ENCODE measurements around the gene GLT8D1.
"Not testable (repeated sequence)": the region's sequence is repeated elsewhere in the genome, so short reads cannot be mapped to it uniquely, and the experiment has no call there.

The GLT8D1 gene

DNA sequence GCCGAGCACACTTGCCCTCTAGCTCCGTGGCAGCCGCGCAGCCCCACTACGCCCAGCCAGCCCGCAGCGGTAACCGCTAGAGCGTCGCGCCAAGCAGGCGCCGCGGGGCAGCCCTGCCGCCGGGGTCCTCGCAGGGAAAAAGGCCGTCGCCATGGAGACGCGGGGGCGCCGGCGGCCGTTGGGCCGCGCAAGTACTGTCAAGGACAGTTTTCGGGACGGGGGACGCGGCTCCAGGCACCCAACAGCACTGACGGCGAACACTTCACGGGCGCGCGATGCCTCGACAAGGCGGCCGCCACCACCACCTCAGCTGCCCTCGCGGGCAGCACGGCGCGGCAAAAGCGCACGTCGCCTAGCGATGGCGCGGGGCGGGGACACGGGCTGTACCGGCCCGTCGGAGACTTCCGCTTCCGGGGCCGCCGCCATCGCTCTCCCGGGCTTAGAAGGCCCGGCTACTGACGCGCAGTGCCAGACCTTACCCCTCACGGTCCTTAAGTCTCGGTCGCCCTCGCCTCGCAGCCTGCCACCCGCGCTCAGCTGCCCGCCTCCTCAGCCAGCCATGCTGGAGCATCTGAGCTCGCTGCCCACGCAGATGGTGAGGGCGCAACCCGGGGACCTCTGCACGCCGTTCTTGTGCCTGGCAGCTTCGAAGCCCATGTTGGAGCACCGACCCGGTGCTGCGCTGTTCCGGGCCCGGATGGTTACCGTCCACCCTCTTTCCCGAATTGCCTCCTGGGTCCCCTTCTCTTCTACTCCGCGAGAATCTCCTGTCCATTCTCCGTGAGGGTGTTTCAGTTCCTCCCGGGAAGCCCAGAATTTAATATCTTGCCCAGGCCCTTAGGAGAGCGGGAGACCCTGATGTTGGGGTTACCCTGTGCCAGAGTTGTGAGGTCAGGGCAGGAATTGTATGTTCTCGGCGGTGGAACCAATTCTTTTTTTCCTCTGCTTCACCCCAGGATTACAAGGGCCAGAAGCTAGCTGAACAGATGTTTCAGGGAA is at the start of gene GLT8D1, which contains the start of gene SPCS1:
TSS of gene GLT8D1 (minus strand) at position 104 of the 999 bp plus-strand sequence. CDS start 5,331 bp downstream, outside the sequence.
TSS of gene SPCS1 (plus strand) at position 419 of the 999 bp plus-strand sequence. CDS start at position 560, 141 bp downstream.
- DNase-seq (ENCODE audit: low read depth in 1 of 2, low spot score in 1 of 2), result peak; percentile 74 to 78

DNA sequence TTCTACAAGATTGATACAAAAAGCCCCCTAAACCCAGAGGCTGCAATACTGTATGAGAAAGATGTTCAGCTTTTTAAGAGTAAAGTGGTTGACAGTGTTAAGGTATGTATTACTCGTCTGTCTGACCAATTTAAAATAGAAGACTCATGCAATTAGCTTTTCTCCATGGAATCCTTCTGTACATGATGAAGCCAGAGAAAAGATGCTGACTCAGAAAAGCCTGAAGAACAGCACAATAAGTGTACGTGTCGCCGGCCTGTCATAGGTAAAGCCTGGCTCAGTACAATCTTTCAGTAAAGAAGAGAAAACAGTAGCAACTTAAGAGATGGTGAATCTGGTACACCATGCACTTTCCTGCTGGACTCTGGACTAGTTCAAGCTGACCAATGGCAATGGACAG is 48.8 kb upstream of the GLT8D1 start:
- no peak for DNase-seq (ENCODE audit: low read depth in 1 of 2, low spot score in 1 of 2)

GRCh38 chr3:52752045-52752660 is 46.6 kb upstream of the GLT8D1 start:
- no peak for DNase-seq (ENCODE audit: low read depth in 1 of 2, low spot score in 1 of 2)

GRCh38 chr3:52743721-52744120 is 38.1 kb upstream of the GLT8D1 start:
- DNase-seq (ENCODE audit: low read depth in 1 of 2, low spot score in 1 of 2), result no peak

DNA sequence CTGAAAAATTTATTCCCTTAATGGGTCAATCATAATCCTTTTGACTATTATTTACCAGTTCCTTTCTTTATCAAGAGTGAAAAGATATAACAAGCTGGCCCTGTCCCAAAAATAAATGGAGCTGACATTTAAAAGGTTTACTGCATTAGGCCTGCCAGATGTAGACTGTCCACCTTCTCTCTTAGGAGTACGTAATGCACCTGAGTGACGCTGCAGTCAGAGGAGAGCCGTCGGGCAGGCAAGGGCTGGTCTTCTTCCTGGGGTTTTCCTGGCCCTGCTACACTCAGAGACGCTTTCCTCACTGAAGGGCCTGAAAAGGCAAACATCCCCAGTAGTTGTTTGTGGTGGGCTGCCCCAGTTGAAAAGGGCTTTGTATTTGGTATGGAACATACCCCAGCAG is 37.6 kb upstream of the GLT8D1 start:
- DNase-seq (ENCODE audit: low read depth in 1 of 2, low spot score in 1 of 2), result no peak

GRCh38 chr3:52742418-52743041 is 36.9 kb upstream of the GLT8D1 start:
- no peak for DNase-seq (ENCODE audit: low read depth in 1 of 2, low spot score in 1 of 2)

GRCh38 chr3:52739730-52740129 is 34.1 kb upstream of the GLT8D1 start:
- DNase-seq (ENCODE audit: low read depth in 1 of 2, low spot score in 1 of 2), result no peak

- no peak for DNase-seq (ENCODE audit: low read depth in 1 of 2, low spot score in 1 of 2)
These were observed 27.8 kb upstream of the GLT8D1 start for GRCh38 chr3:52733256-52733891.

DNA sequence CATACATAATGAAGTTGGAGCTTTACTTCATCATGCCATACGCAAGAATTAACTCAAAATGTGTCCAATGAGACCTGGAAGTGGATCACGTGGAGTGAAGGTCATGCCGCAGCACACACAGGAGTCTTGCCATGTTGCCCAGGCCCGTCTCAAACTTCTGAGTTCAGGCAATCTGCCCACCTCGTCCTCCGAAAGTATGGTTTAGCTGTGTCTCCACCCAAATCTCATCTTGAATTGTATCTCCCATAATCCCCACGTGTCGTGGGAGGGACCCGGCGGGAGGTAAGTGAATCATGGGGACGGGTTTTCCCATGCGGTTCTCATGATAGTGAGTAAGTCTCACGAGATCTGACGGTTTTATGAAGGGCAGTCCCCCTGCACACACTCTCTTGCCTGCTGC is 26.0 kb upstream of the GLT8D1 start:
- DNase-seq (ENCODE audit: low read depth in 1 of 2, low spot score in 1 of 2), result no peak

DNA sequence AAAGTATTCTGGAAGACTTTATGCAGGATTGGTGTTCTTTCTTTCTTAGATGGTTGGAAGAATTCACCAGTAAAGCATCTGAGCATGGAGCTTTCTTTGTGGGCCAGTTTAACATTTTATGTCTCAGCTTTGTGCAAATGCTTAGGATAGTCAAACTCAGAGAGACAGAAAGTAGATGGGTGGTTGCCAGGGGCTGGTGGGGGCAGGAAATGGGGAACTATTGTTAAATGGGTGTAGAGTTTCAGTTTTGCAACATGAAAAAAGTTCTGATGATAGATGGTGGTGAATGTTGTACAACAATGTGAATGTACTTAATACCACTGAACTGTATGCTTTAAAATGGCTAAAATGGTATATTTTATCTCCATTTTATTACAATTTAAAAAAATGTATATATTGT is 25.1 kb upstream of the GLT8D1 start:
- DNase-seq (ENCODE audit: low read depth in 1 of 2, low spot score in 1 of 2), result no peak

- not testable (repeated sequence) for DNase-seq (ENCODE audit: low read depth in 1 of 2, low spot score in 1 of 2)
These were observed 23.2 kb upstream of the GLT8D1 start for GRCh38 chr3:52728753-52729152.

DNA sequence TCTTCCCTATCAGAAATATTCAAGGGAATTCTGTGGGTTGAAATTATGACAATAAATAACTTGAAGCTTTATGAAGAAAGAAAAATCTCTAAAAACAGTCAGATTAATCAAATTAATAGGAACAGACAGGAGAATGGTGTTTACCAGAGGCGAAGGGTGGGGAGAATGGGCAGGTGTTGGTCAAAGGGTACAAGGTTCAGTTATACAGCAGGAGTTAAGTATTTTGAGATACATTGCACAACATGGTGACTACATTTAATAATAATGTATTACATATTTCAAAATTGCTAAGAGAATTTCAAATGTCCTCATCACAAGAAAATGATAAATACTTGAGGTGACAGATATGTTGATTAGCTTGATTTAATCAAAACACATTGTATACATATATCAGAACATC is 18.9 kb upstream of the GLT8D1 start:
- DNase-seq (ENCODE audit: low read depth in 1 of 2, low spot score in 1 of 2), result no peak

- no peak for DNase-seq (ENCODE audit: low read depth in 1 of 2, low spot score in 1 of 2)
These were observed 18.3 kb upstream of the GLT8D1 start for GRCh38 chr3:52723935-52724334.

GRCh38 chr3:52722491-52722890 is 16.9 kb upstream of the GLT8D1 start:
- DNase-seq (ENCODE audit: low read depth in 1 of 2, low spot score in 1 of 2), result no peak

- no peak for DNase-seq (ENCODE audit: low read depth in 1 of 2, low spot score in 1 of 2)
These were observed 16.1 kb upstream of the GLT8D1 start for GRCh38 chr3:52721730-52722008.

- DNase-seq (ENCODE audit: low read depth in 1 of 2, low spot score in 1 of 2), result no peak
These were observed 15.6 kb upstream of the GLT8D1 start for GRCh38 chr3:52721002-52721729.

DNA sequence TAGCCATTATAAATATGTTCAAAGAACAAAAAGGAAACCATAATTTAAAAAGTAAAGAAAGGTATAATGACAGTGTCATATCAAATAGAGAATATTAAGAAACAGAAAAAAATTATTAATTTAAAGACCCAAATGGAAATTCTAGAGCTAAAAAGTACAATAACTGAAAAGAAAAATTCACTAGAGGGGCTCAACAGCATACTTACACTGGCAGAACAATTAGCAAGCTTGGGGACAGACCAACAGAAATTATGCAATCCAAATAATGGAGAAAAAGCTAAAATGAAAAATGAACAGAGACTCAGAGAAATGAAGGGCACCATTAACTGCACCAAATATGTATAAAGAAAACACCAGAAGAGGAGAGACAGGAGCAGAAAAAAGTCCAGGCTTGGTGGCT is 14.0 kb upstream of the GLT8D1 start:
- DNase-seq (ENCODE audit: low read depth in 1 of 2, low spot score in 1 of 2), result no peak

- no peak for DNase-seq (ENCODE audit: low read depth in 1 of 2, low spot score in 1 of 2)
These were observed 10.2 kb upstream of the GLT8D1 start for GRCh38 chr3:52715714-52716305.

DNA sequence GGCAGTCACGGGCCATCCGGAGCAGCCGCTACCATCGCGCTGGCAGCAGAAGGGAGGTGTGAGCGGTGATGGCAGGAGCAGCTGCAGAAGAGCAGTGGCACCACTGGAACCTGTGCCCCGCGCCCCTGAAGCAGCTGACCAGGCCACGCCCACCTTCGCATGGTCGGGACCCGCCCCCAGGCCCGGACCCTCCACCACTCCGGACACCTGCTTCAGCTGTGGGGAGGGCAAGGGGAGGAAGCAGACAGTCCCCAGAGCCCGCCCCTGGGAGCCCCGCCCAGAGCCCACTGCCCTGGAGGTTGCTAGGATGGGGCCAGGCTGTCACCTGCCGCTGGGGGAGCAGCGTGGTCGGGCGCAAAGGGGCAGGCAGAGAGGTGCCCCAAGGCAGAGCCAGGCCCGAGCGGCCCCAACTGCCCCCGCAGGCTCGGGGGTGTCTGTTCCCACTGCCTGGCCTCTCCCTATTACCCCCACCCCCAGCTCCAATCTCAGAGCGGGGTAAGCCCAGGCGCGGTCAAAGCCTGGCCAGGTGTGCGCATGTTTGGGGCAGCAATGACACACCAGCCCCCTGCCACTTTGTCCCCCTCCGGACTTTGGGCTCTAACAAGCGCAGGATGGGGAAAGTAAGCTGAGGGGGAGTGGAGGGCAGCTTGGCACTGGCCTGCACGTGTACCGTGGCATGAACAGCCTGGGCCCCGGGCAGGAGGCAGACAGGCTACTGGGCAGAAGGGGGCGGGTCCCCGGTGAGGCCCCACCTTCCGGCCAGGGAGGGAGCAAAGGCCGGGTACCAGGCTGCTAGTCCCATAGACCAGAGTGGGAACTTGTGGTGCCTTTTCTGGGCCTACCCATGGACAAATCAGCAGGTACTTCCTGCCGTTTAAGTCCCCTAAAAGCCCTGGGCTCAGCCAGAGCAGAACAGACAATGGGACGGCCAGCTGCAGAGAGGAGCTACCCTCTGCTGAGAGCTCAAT is 9.0 kb upstream of the GLT8D1 start:
- no peak for DNase-seq (ENCODE audit: low read depth in 1 of 2, low spot score in 1 of 2)

Data from activated CD4-positive, alpha-beta T cell treated with anti-CD3 and anti-CD28 coated beads, Interleukin-2, amount 50 U/mL, for 24 hours (primary cell).